ENCODE measurements around the gene TBC1D14.

- TF ChIP-seq POLR2A (IDR thresholded peaks at IDR 0.05; ENCODE audit: low read depth, low read length) (no peak), RAD21 (IDR thresholded peaks at IDR 0.05; ENCODE audit: insufficient read depth, low read depth, low read length) (no peak), POLR2AphosphoS5 (IDR thresholded peaks at IDR 0.05; ENCODE audit: low read length) (no peak), ATF7 (IDR thresholded peaks at IDR 0.05; ENCODE audit: low read depth) (no peak), PKNOX1 (IDR thresholded peaks at IDR 0.05) (no peak)
- TF ChIP-seq, protein P1, sequence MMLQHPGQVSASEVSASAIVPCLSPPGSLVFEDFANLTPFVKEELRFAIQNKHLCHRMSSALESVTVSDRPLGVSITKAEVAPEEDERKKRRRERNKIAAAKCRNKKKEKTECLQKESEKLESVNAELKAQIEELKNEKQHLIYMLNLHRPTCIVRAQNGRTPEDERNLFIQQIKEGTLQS (IDR thresholded peaks at IDR 0.05; ENCODE audit: borderline replicate concordance, extremely low read depth, low read depth, low read length) = no peak
- TF ChIP-seq, protein P2, sequence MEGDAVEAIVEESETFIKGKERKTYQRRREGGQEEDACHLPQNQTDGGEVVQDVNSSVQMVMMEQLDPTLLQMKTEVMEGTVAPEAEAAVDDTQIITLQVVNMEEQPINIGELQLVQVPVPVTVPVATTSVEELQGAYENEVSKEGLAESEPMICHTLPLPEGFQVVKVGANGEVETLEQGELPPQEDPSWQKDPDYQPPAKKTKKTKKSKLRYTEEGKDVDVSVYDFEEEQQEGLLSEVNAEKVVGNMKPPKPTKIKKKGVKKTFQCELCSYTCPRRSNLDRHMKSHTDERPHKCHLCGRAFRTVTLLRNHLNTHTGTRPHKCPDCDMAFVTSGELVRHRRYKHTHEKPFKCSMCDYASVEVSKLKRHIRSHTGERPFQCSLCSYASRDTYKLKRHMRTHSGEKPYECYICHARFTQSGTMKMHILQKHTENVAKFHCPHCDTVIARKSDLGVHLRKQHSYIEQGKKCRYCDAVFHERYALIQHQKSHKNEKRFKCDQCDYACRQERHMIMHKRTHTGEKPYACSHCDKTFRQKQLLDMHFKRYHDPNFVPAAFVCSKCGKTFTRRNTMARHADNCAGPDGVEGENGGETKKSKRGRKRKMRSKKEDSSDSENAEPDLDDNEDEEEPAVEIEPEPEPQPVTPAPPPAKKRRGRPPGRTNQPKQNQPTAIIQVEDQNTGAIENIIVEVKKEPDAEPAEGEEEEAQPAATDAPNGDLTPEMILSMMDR (IDR thresholded peaks at IDR 0.05 in 2 of 3, conservative IDR thresholded peaks at IDR 0.05 in 1 of 3; ENCODE audit: control insufficient read depth in 2 of 3, extremely low read depth in 1 of 3, insufficient read depth in 1 of 3, low read depth in 3 of 3, low read length in 3 of 3) = no peak
Measured at GRCh38 chr4:6961496-6962210, 52.0 kb downstream of the TBC1D14 start.
